Neural cell (in vitro differentiated cells): ENCODE results near the gene MYO6. TPM values are rescaled to one million over a fixed set of nuclear protein-coding genes. Genes with fewer than 3 reads are reported as not detected.

ENCODE experiments used
- H2AFZ ChIP-seq: fragments of 200-600, 300-800 bp; sonication (generic), shearing (Covaris generic); 2 replicates; pipeline ENCODE4 v1.6.0; 2014; ENCODE audit warnings: low read depth, mild to moderate bottlenecking, antibody characterized with exemption, low read length, moderate library complexity
- H3F3A ChIP-seq: fragments of 200-600 bp; shearing (Covaris generic); 2 replicates; pipeline ENCODE4 v1.6.1; 2016; ENCODE audit warnings: mild to moderate bottlenecking, moderate library complexity, mixed read lengths, antibody characterized with exemption, low read length; ENCODE audit not compliant: insufficient read depth, poor library complexity, severe bottlenecking
- H3K27ac ChIP-seq: fragments of 200-600, 300-800 bp; sonication (generic), shearing (Covaris generic); 2 replicates; pipeline ENCODE4 v1.5.1; 2014; ENCODE audit warnings: mild to moderate bottlenecking, low read length, moderate library complexity
- H3K27me3 ChIP-seq: fragments of 300-800, 200-600 bp; sonication (generic), shearing (Covaris generic); 2 replicates; pipeline ENCODE4 v1.6.0; 2014; ENCODE audit warnings: mild to moderate bottlenecking, low read depth, low read length, moderate library complexity; ENCODE audit not compliant: insufficient read depth
- H3K36me3 ChIP-seq: fragments of 300-800, 200-600 bp; sonication (generic), shearing (Covaris generic); 2 replicates; pipeline ENCODE4 v1.5.1; 2014; ENCODE audit warnings: mild to moderate bottlenecking, antibody characterized with exemption, low read length, moderate library complexity; ENCODE audit not compliant: insufficient read depth
- H3K4me2 ChIP-seq: fragments of 300-800, 200-600 bp; sonication (generic), shearing (Covaris generic); 2 replicates; pipeline ENCODE4 v1.6.0; 2014; ENCODE audit warnings: mild to moderate bottlenecking, low read length
- H3K4me3 ChIP-seq: fragments of 300-800, 200-600 bp; sonication (generic), shearing (Covaris generic); 2 replicates; pipeline ENCODE4 v1.5.1; 2014; ENCODE audit warnings: mild to moderate bottlenecking, low read length, moderate library complexity
- H3K79me2 ChIP-seq: fragments of 200-600 bp; shearing (Covaris generic); replicated peaks from 2 replicates; pipeline ENCODE4 v1.6.0; 2014; ENCODE audit warnings: mild to moderate bottlenecking, low read length, moderate library complexity; ENCODE audit not compliant: insufficient read depth
- H3K9ac ChIP-seq: fragments of 300-800, 200-600 bp; sonication (generic), shearing (Covaris generic); 2 replicates; pipeline ENCODE4 v1.6.1; 2016; ENCODE audit warnings: mild to moderate bottlenecking, low read length, mixed read lengths
- H3K9me2 ChIP-seq: fragments of 200-600 bp; shearing (Covaris generic); 2 replicates; pipeline ENCODE4 v1.6.1; 2016; ENCODE audit warnings: mild to moderate bottlenecking, low read length, mixed read lengths; ENCODE audit not compliant: insufficient read depth
- H3K9me3 ChIP-seq: fragments of 200-600, 300-800 bp; sonication (generic), shearing (Covaris generic); 2 replicates; pipeline ENCODE4 v1.6.1; 2016; ENCODE audit warnings: mild to moderate bottlenecking, mixed run types, low read length, moderate library complexity, mixed read lengths
- H4K20me1 ChIP-seq: fragments of 200-600 bp; shearing (Covaris generic); 2 replicates; pipeline ENCODE4 v1.6.1; 2016; ENCODE audit warnings: mild to moderate bottlenecking, mixed run types; ENCODE audit not compliant: insufficient read depth
- EP300 ChIP-seq: fragments of 450-650 bp; conservative IDR thresholded peaks from 2 replicates; pipeline ENCODE4 v1.6.1; 2014; ENCODE audit warnings: antibody characterized with exemption, mild to moderate bottlenecking, moderate library complexity; ENCODE audit not compliant: poor library complexity, severe bottlenecking
- EZH2 ChIP-seq: fragments of 200-600, 300-800 bp; shearing (Covaris generic), sonication (generic); IDR thresholded peaks from 2 replicates; pipeline ENCODE4 v1.6.1; 2014; ENCODE audit warnings: antibody characterized with exemption, low read length, borderline replicate concordance, mild to moderate bottlenecking; ENCODE audit not compliant: insufficient read depth, poor library complexity, severe bottlenecking
- MXI1 ChIP-seq: fragments of 450-650 bp; conservative IDR thresholded peaks from 2 replicates; pipeline ENCODE4 v1.6.1; 2014; ENCODE audit warnings: antibody characterized with exemption, mild to moderate bottlenecking; ENCODE audit not compliant: poor library complexity, severe bottlenecking
- POLR2AphosphoS5 ChIP-seq: IDR thresholded peaks from 2 replicates; pipeline ENCODE4 v1.6.1; 2012
- RAD21 ChIP-seq: fragments of 450-650 bp; conservative IDR thresholded peaks from 2 replicates; pipeline ENCODE4 v1.6.1; 2014; ENCODE audit warnings: antibody characterized with exemption, mild to moderate bottlenecking, moderate library complexity
- SMC3 ChIP-seq: fragments of 450-650 bp; conservative IDR thresholded peaks from 2 replicates; pipeline ENCODE4 v1.6.1; 2014; ENCODE audit warnings: antibody characterized with exemption, mild to moderate bottlenecking, moderate library complexity; ENCODE audit not compliant: poor library complexity
- TAF1 ChIP-seq: IDR thresholded peaks from 2 replicates; pipeline ENCODE4 v1.6.1; 2012; ENCODE audit warnings: low read depth
- polyA plus RNA-seq: library from polyadenylated mRNA; depleted of rRNA; stranded (reverse); fragments of >200 nt; gene quantifications from 2 replicates; pipeline ENCODE4 v1.2.3, GENCODE V29; 2014
- TF ChIP-seq, protein P1 (sequence below): IDR thresholded peaks from 2 replicates; pipeline ENCODE4 v1.6.1; 2012; ENCODE audit warnings: borderline replicate concordance
- TF ChIP-seq, protein P2 (sequence below): fragments of 450-650 bp; IDR thresholded peaks from 2 replicates; pipeline ENCODE4 v1.5.1; 2014; ENCODE audit warnings: antibody characterized with exemption, mild to moderate bottlenecking, moderate library complexity; ENCODE audit not compliant: poor library complexity, severe bottlenecking

MYO6 gene
- polyA plus RNA-seq, 1 donor from 2014 or later: 49.1 TPM

DNA sequence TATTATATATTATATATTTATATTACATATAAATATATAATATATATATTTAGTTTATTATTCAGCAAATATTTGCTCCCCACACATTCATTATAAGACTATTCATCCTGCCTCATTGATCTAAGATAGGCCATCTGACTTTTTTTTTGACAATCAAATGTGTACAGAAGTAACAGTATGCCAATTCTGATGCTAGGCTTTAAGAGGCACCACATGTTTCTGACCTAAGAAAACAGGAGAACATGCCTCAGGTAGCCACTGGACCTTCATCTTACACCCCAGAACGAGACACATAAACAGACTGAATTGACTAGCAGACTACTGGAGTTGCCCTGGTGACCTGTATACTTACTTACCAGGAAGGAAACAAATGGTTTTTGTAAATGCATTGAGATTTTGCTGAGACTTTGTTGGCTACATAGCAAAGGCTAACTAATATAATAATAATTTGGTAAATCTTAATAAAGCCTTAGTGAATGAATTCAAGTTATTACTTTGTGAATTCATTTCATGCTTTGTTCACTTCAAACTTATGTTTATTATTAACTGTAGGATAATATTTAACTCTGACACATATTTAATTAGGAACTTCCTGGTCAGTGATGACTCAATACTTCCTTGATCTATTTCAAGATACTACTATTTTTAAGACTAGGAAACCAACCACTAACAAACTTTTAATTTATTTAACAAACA is 13.4 kb upstream of the MYO6 start:
- no peak overlapping the region for H3K4me2 ChIP-seq

DNA sequence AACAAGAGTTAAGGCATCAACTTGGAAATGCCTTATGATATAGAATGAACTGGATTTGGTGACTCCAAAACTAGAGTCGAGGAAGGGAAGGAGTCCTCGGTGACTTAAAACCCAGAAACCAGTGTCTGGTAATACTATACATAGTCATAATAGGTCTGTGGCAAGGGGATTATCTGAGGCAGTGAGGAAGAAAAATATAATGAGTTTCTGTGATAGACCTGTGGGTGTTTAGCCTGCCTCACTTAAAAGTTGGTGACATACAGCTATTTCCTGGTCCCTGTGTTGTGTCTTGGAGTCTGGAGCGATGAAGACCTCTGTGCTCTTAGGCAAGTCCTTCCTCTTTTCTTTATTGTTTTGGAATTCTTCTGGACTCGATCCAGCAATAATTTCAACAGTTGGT is 5.1 kb upstream of the MYO6 start:
- Histone ChIP-seq H3K27me3 (no peaks in the 10 kb centered on the region), H3K36me3 (no peaks in the 10 kb centered on the region)
- TF ChIP-seq EZH2 (no peak), POLR2AphosphoS5 (no peak), SMC3 (no peak), RAD21 (no peak), MXI1 (no peak), TAF1 (no peak), EP300 (no peak)
- TF ChIP-seq, protein P1, sequence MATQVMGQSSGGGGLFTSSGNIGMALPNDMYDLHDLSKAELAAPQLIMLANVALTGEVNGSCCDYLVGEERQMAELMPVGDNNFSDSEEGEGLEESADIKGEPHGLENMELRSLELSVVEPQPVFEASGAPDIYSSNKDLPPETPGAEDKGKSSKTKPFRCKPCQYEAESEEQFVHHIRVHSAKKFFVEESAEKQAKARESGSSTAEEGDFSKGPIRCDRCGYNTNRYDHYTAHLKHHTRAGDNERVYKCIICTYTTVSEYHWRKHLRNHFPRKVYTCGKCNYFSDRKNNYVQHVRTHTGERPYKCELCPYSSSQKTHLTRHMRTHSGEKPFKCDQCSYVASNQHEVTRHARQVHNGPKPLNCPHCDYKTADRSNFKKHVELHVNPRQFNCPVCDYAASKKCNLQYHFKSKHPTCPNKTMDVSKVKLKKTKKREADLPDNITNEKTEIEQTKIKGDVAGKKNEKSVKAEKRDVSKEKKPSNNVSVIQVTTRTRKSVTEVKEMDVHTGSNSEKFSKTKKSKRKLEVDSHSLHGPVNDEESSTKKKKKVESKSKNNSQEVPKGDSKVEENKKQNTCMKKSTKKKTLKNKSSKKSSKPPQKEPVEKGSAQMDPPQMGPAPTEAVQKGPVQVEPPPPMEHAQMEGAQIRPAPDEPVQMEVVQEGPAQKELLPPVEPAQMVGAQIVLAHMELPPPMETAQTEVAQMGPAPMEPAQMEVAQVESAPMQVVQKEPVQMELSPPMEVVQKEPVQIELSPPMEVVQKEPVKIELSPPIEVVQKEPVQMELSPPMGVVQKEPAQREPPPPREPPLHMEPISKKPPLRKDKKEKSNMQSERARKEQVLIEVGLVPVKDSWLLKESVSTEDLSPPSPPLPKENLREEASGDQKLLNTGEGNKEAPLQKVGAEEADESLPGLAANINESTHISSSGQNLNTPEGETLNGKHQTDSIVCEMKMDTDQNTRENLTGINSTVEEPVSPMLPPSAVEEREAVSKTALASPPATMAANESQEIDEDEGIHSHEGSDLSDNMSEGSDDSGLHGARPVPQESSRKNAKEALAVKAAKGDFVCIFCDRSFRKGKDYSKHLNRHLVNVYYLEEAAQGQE: no peak
- TF ChIP-seq, protein P2, sequence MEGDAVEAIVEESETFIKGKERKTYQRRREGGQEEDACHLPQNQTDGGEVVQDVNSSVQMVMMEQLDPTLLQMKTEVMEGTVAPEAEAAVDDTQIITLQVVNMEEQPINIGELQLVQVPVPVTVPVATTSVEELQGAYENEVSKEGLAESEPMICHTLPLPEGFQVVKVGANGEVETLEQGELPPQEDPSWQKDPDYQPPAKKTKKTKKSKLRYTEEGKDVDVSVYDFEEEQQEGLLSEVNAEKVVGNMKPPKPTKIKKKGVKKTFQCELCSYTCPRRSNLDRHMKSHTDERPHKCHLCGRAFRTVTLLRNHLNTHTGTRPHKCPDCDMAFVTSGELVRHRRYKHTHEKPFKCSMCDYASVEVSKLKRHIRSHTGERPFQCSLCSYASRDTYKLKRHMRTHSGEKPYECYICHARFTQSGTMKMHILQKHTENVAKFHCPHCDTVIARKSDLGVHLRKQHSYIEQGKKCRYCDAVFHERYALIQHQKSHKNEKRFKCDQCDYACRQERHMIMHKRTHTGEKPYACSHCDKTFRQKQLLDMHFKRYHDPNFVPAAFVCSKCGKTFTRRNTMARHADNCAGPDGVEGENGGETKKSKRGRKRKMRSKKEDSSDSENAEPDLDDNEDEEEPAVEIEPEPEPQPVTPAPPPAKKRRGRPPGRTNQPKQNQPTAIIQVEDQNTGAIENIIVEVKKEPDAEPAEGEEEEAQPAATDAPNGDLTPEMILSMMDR: no peak

More for the DNA sequence above, 13.4 kb upstream of the MYO6 start:
- Histone ChIP-seq H3K27me3 (no peaks in the 10 kb centered on the region), H3K9me3 (no peaks in the 10 kb centered on the region), H4K20me1 (no peaks in the 10 kb centered on the region), H2AFZ (no peak overlapping the region), H3K9ac (no peak overlapping the region), H3K27ac (no peak overlapping the region), H3K36me3 (no peaks in the 10 kb centered on the region), H3K9me2 (no peaks in the 10 kb centered on the region), H3F3A (no peaks in the 10 kb centered on the region), H3K79me2 (no peaks in the 10 kb centered on the region), H3K4me3 (no peak overlapping the region)
- TF ChIP-seq, protein P1: no peak
- no peak for TF ChIP-seq TAF1
- TF ChIP-seq, protein P2: no peak

More for the DNA sequence above, 5.1 kb upstream of the MYO6 start:
- no peaks in the 10 kb centered on the region for H3K79me2 ChIP-seq
- H3K4me2 ChIP-seq: no peak overlapping the region
- H3F3A ChIP-seq: no peaks in the 10 kb centered on the region
- H3K9me2 ChIP-seq: no peaks in the 10 kb centered on the region
- no peak overlapping the region for H3K9ac ChIP-seq
- no peaks in the 10 kb centered on the region for H3K9me3 ChIP-seq
- no peak overlapping the region for H2AFZ ChIP-seq
- no peak overlapping the region for H3K4me3 ChIP-seq
- H3K27ac ChIP-seq: no peak overlapping the region
- H4K20me1 ChIP-seq: no peaks in the 10 kb centered on the region
